HepG2 (cell line): ENCODE measurements around the gene FBXL7.

Source experiments
- ATF7 ChIP-seq, 2 experiments: fragments of 450-650 bp in 1 of 2; sonication (generic) in 1 of 2; formaldehyde crosslinking in 1 of 2; IDR thresholded peaks; 2 replicates each; pipeline versions ENCODE4 v1.4.0 to v1.6.1; 2016 to 2020; ENCODE audit warnings: antibody characterized with exemption in 1 of 2, mild to moderate bottlenecking in 1 of 2, missing genetic modification reagents in 1 of 2
- HDAC6 ChIP-seq: fragments of 200-600 bp; sonication (generic); IDR thresholded peaks from 2 replicates; pipeline ENCODE4 v1.7.0; 2017; ENCODE audit warnings: mild to moderate bottlenecking, antibody characterized with exemption, low read length, low read depth
- POLR2AphosphoS2 ChIP-seq: IDR thresholded peaks from 2 replicates; pipeline ENCODE4 v1.6.1; 2011; ENCODE audit warnings: low read depth, low read length, improper control_type of control experiment
- SP1 ChIP-seq, 2 experiments: fragments of 450-650 bp in 1 of 2; sonication (generic) in 1 of 2; formaldehyde crosslinking in 1 of 2; IDR thresholded peaks; 2 replicates each; pipeline versions ENCODE4 v1.4.0 to v1.6.1; 2016 to 2020; ENCODE audit warnings: missing genetic modification reagents in 1 of 2

- no peak for TF ChIP-seq HDAC6
- TF ChIP-seq POLR2AphosphoS2, result no peak
- TF ChIP-seq ATF7 (IDR thresholded peaks at IDR 0.05), result no peak
- TF ChIP-seq ATF7 (CRISPR knock-in tag; IDR thresholded peaks at IDR 0.05), result no peak
- no peak for TF ChIP-seq SP1 (IDR thresholded peaks at IDR 0.05)
- no peak for TF ChIP-seq SP1 (CRISPR knock-in tag; IDR thresholded peaks at IDR 0.05)
Measured at GRCh38 chr5:15683332-15683731, 183.4 kb downstream of the FBXL7 start.
